ENCODE data around the gene TNNI2. TPM values are rescaled to one million over a fixed set of nuclear protein-coding genes. Genes with fewer than 3 reads are reported as not detected.

TNNI2 gene
- total RNA-seq, 1 donor from 2014 or later = not detected

DNA sequence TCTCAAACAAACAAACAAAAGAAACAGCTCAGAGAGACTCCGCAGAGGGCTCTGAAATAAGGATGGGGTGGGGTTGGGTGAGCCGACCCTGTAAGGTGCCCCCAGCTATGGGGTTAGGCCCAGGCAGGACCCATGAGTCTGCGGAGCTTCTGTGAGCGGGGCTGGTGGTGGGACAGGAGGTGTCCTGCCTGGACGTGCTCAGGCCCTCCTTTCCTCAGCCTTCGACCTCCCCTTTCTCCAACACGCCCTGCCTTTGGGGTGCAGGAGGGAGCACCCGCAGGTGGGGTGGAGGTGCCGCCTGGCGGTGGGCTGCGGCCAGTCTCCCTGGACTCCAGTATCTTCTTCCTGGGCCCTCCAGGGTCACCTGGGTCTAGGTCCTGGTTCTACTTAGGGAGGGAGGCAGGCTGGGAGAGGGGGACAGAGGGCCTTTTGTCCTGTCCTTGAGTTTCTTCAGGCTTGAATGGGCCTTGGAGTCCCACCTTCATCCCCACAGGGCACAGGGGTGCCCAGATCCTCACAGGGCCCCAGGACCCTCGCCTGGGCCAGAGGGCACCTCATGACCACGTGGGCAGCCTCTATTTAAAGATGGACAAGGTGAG is 40.7 kb downstream of the TNNI2 start:
- no peaks in the 10 kb centered on the region for H3K36me3 ChIP-seq (ENCODE audit: control insufficient read depth, insufficient read depth, low read length)
- DNase-seq (ENCODE audit: low read depth) = no peak
- TF ChIP-seq, protein P1, sequence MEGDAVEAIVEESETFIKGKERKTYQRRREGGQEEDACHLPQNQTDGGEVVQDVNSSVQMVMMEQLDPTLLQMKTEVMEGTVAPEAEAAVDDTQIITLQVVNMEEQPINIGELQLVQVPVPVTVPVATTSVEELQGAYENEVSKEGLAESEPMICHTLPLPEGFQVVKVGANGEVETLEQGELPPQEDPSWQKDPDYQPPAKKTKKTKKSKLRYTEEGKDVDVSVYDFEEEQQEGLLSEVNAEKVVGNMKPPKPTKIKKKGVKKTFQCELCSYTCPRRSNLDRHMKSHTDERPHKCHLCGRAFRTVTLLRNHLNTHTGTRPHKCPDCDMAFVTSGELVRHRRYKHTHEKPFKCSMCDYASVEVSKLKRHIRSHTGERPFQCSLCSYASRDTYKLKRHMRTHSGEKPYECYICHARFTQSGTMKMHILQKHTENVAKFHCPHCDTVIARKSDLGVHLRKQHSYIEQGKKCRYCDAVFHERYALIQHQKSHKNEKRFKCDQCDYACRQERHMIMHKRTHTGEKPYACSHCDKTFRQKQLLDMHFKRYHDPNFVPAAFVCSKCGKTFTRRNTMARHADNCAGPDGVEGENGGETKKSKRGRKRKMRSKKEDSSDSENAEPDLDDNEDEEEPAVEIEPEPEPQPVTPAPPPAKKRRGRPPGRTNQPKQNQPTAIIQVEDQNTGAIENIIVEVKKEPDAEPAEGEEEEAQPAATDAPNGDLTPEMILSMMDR (IDR thresholded peaks at IDR 0.05; ENCODE audit: insufficient read depth, low read length, poor library complexity, severe bottlenecking) = no peak
- peaks cover 6% of the 10 kb centered on the region for H3K27me3 ChIP-seq (ENCODE audit: control insufficient read depth, insufficient read depth, low read length)
- no peak overlapping the region for H3K4me3 ChIP-seq (ENCODE audit: low read depth, low read length)

DNA sequence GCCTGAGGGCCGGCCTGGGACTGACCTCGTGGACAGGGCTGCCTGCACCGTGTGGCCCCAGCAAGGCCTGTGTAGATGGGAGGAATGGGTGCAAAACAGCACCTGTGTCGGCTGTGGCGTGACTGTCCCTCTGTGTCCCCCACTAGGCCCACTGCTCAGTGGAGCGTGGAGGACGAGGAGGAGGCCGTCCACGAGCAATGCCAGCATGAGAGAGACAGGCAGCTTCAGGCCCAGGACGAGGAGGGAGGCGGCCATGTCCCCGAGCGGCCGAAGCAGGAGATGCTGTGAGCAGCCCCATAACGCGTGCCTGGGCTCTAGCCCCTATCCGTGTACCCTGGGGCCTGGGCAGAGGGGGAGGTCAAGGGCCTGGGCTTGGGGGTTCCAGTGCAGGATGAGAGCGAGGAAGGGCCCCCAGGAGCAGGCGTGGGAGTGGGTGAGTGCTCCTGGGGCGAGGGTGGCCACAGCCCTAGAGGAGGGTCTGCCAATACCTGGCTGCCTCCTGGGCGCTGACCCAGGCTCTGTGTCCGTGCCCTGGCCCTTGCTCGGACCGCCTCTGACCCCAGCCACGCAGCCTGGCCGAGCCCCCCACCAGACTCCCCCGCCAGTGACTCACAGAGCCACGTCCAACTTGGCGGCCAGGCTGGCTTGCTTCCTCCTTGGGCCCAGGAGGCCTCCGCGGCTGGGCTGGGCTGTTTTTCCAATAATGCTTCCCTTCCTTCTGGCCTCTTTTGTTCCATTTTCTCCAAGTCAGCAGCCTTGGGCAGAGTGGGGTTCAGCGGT is 41.4 kb downstream of the TNNI2 start:
- H3K4me3 ChIP-seq (ENCODE audit: low read depth, low read length) = no peak overlapping the region
- H3K27me3 ChIP-seq (ENCODE audit: control insufficient read depth, insufficient read depth, low read length) = peaks cover 6% of the 10 kb centered on the region
- TF ChIP-seq, protein P1 (IDR thresholded peaks at IDR 0.05; ENCODE audit: insufficient read depth, low read length, poor library complexity, severe bottlenecking) = no peak
- no peak for DNase-seq (ENCODE audit: low read depth)
- no peaks in the 10 kb centered on the region for H3K36me3 ChIP-seq (ENCODE audit: control insufficient read depth, insufficient read depth, low read length)

DNA sequence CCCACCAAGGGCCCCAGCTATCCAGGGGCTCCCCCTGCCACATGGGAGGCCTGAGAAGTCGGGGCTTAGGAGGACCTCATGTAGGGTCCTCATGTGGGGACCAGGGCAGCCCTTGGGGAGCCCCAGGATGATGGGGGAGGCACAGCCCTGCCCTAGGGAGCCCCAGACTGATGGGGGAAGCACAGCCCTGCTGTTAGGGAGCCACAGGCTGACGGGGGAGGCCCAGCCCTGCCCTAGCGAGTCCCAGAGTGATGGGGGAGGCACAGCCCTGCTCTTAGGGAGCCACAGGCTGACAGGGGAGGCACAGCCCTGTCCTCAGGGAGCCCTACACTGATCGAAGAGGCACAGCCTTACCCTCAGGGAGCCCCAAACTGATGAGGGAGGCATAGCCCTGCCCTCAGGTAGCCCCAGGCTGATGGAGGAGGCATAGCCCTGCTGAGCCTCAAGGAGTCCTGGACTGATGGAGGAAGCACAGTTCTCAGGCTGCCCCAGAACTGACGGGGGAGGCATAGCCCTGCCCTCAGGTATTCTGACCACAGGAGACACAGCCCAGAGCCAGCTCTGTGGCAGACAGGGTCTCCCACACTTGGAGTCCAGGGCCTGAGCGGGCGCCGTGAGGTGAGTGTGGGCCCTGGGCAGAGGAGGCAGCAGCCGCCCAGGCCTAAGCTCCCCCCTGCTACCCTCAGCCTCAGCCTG is 42.1 kb downstream of the TNNI2 start:
- H3K36me3 ChIP-seq (ENCODE audit: control insufficient read depth, insufficient read depth, low read length) = no peaks in the 10 kb centered on the region
- H3K27me3 ChIP-seq (ENCODE audit: control insufficient read depth, insufficient read depth, low read length) = peaks cover 6% of the 10 kb centered on the region
- no peak overlapping the region for H3K4me3 ChIP-seq (ENCODE audit: low read depth, low read length)
- TF ChIP-seq, protein P1 (IDR thresholded peaks at IDR 0.05; ENCODE audit: insufficient read depth, low read length, poor library complexity, severe bottlenecking) = no peak
- no peak for DNase-seq (ENCODE audit: low read depth)

DNA sequence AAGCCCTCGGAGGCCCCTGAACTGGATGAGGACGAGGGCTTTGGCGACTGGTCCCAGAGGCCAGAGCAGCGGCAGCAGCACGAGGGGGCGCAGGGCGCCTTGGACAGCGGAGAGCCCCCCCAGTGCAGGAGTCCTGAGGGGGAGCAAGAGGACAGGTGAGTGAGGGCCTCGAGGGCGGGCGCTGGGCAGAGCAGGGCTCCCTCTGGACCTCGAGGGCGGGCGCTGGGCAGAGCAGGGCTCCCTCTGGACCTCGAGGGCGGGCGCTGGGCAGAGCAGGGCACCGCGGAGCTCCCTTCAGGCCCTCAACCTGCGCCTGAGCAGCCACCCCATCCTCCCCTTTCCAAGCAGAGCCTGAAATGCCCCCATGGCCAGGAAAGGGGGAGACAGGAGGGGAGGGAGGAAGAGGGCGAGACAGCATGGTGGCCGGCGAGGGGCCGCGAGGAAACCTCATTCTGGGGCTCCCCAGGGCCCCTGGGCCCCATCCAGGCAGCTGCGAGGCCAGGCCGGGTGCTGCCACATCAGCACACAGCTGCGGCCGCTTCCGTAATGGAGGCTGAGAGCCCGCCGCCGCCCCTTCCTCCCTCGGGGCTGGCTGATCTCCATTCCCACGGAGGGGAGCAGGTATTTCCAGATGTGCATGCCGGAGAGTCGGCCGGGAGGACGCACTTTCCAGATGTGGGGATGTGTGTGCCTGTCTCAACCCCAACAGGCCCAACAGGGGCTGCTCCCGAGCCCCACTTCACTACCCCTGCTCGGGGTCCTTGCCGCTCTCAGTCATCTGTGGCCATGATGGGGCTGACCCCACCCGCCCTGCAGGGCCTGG is 42.9 kb downstream of the TNNI2 start:
- TF ChIP-seq, protein P1 (IDR thresholded peaks at IDR 0.05; ENCODE audit: insufficient read depth, low read length, poor library complexity, severe bottlenecking) = no peak
- no peak overlapping the region for H3K4me3 ChIP-seq (ENCODE audit: low read depth, low read length)
- peaks cover 6% of the 10 kb centered on the region for H3K27me3 ChIP-seq (ENCODE audit: control insufficient read depth, insufficient read depth, low read length)
- no peaks in the 10 kb centered on the region for H3K36me3 ChIP-seq (ENCODE audit: control insufficient read depth, insufficient read depth, low read length)
- DNase-seq (ENCODE audit: low read depth) = no peak

DNA sequence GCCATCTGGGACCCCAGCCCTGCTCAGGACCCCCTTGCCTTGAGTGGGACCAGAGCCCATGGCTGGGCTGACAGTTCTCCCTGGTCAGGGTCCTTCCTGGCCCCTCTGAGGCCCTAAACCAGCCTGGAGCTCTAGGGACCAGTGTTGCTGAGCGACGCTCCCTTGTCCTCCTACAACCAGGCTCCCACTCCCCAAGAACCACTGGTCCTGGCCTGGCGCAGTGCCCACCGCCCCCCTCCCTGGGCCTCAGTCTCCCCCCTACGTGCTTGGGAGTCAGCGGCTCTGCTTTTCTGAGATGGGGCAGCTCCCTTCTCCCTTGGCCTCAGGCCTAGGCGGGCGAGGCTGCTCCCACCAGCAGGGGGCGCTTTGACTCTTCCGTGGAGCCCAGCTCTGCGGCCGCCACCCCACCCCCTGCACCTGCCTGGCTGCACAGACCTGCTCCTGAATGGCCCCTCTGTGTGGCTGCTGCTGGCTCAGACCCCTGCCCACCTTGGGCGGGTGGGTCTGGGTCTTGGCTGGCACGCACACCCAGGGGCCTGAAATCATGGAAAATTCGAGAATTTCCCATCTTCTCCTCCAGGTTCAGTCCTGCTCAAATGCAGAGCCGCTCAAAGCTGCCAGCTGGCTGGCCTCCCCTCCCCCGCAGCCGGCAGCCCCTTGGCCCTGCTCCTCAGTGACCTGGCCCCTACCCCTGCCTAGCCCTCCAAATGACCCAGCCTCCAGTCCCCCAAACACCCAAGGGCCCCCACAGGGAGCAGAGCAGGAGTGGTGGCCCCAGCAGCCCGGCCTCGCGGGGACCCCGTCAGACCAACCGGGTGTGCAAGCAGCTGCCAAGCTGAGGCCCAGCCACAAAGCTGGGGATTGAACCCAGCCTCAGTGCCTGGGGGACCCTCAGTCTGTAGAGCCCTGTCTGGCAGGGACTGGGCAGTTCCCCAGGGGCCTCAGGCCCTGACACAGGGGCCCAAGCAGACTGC is 43.8 kb downstream of the TNNI2 start:
- H3K4me3 ChIP-seq (ENCODE audit: low read depth, low read length) = no peak overlapping the region
- no peak for DNase-seq (ENCODE audit: low read depth)
- TF ChIP-seq, protein P1 (IDR thresholded peaks at IDR 0.05; ENCODE audit: insufficient read depth, low read length, poor library complexity, severe bottlenecking) = peak; percentile 94

More for the DNA sequence above, 43.8 kb downstream of the TNNI2 start:
- peaks cover 7% of the 10 kb centered on the region for H3K27me3 ChIP-seq (ENCODE audit: control insufficient read depth, insufficient read depth, low read length)
- H3K36me3 ChIP-seq (ENCODE audit: control insufficient read depth, insufficient read depth, low read length) = no peaks in the 10 kb centered on the region

All from kidney epithelial cell (primary cell).